NCI-H69 (cell line): ENCODE measurements around the gene VWA8.
"Not testable (repeated sequence)": the region's sequence is repeated elsewhere in the genome, so short reads cannot be mapped to it uniquely, and the experiment has no call there.

Experiments used
- DNase-seq: peaks from one replicate; lab custom pipeline; 2025; lab: John Stamatoyannopoulos, UW

Gene VWA8

GRCh38 chr13:41554626-41555386 lies 406.1 kb downstream of the VWA8 start:
- DNase-seq, result no peak

GRCh38 chr13:41554180-41554579 lies 406.7 kb downstream of the VWA8 start:
- peak; percentile 13 for DNase-seq

- DNase-seq, result peak; percentile 27
Observed at GRCh38 chr13:41552031-41552430, 408.9 kb downstream of the VWA8 start.

GRCh38 chr13:41550276-41550675 lies 410.6 kb downstream of the VWA8 start:
- no peak for DNase-seq

- DNase-seq, result no peak
Observed at GRCh38 chr13:41549491-41549890, 411.4 kb downstream of the VWA8 start.

GRCh38 chr13:41548910-41549309 lies 412.0 kb downstream of the VWA8 start:
- DNase-seq, result no peak

- no peak for DNase-seq
Observed at GRCh38 chr13:41548031-41548430, 412.9 kb downstream of the VWA8 start.

- DNase-seq, result no peak
Observed at GRCh38 chr13:41547251-41548000, 413.5 kb downstream of the VWA8 start.

- no peak for DNase-seq
Observed at GRCh38 chr13:41546372-41547190, 414.3 kb downstream of the VWA8 start.

GRCh38 chr13:41545432-41545707 lies 415.5 kb downstream of the VWA8 start:
- DNase-seq, result no peak

- DNase-seq, result no peak
Observed at GRCh38 chr13:41543664-41544300, 417.1 kb downstream of the VWA8 start.

- not testable (repeated sequence) for DNase-seq
Observed at GRCh38 chr13:41542799-41543198, 418.1 kb downstream of the VWA8 start.

- DNase-seq, result no peak
Observed at GRCh38 chr13:41542281-41542680, 418.6 kb downstream of the VWA8 start.

GRCh38 chr13:41541142-41541938 lies 419.6 kb downstream of the VWA8 start:
- no peak for DNase-seq

- peak; percentile 73 for DNase-seq
Observed at GRCh38 chr13:41540240-41540639, 420.7 kb downstream of the VWA8 start.

GRCh38 chr13:41533266-41534052 lies 427.4 kb downstream of the VWA8 start:
- DNase-seq, result no peak

- DNase-seq, result no peak
Observed at GRCh38 chr13:41528021-41528420, 432.9 kb downstream of the VWA8 start.

- DNase-seq, result no peak
Observed at GRCh38 chr13:41520660-41521630, 440.0 kb downstream of the VWA8 start.

GRCh38 chr13:41520016-41520659 lies 440.8 kb downstream of the VWA8 start:
- DNase-seq, result no peak
